ENCODE measurements around the gene NAIF1.

GRCh38 chr9:128070874-128071273 is 3.8 kb upstream of the NAIF1 start:
- TF ChIP-seq, protein P1, sequence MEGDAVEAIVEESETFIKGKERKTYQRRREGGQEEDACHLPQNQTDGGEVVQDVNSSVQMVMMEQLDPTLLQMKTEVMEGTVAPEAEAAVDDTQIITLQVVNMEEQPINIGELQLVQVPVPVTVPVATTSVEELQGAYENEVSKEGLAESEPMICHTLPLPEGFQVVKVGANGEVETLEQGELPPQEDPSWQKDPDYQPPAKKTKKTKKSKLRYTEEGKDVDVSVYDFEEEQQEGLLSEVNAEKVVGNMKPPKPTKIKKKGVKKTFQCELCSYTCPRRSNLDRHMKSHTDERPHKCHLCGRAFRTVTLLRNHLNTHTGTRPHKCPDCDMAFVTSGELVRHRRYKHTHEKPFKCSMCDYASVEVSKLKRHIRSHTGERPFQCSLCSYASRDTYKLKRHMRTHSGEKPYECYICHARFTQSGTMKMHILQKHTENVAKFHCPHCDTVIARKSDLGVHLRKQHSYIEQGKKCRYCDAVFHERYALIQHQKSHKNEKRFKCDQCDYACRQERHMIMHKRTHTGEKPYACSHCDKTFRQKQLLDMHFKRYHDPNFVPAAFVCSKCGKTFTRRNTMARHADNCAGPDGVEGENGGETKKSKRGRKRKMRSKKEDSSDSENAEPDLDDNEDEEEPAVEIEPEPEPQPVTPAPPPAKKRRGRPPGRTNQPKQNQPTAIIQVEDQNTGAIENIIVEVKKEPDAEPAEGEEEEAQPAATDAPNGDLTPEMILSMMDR (IDR thresholded peaks at IDR 0.05): no peak
- no peak for TF ChIP-seq POLR2A (IDR thresholded peaks at IDR 0.05)
